NCI-H2107 treated with DMSO at 0.1 percent for 48 hours (cell line): ENCODE data around the gene EVI5L.

ENCODE experiments used
- DNase-seq: peaks from one replicate; lab custom pipeline; 2025; ENCODE audit not compliant: unreplicated experiment; lab: John Stamatoyannopoulos, UW

EVI5L gene

DNA sequence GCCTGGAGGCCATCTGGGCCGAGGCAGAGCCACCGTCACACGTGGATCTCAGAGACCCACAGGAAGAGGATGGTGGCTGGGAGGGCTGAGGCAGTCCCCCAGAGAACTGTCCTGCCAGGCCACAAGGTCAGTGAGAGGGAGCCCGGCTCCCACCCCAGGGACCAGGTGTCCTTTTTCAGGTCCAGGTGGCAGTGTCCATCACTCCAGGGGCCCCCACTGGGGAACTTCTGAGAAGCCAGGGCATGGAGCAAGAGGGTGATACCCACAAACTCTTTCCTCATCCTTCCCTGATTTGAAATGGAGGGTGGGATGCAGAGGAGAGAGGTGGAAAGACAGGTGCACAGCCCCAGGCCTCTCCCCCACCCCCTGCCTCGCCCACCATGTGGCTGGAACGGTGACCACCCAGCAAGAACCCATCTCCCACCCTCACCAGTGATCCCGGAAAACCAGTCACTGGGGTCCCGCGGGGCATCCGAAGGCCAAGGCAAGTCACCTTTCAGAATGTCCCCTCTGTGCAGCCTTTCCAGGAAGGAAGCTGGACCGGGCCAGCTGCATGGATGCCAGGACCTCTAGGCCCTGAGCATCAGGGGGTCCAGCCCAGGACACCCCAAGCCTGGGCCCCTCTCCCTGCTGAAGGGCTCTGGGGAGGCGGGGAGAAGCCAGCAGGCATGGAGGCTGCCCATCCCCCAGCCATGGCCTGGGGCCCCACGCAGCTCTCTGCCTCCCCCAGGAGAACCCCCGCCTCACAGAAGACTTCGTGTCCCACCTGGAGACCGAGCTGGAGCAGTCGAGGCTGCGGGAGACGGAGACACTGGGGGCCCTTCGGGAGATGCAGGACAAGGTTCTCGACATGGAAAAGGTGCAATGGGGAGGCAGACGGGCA lies 30.1 kb downstream of the EVI5L start:
- DNase-seq = no peak

DNA sequence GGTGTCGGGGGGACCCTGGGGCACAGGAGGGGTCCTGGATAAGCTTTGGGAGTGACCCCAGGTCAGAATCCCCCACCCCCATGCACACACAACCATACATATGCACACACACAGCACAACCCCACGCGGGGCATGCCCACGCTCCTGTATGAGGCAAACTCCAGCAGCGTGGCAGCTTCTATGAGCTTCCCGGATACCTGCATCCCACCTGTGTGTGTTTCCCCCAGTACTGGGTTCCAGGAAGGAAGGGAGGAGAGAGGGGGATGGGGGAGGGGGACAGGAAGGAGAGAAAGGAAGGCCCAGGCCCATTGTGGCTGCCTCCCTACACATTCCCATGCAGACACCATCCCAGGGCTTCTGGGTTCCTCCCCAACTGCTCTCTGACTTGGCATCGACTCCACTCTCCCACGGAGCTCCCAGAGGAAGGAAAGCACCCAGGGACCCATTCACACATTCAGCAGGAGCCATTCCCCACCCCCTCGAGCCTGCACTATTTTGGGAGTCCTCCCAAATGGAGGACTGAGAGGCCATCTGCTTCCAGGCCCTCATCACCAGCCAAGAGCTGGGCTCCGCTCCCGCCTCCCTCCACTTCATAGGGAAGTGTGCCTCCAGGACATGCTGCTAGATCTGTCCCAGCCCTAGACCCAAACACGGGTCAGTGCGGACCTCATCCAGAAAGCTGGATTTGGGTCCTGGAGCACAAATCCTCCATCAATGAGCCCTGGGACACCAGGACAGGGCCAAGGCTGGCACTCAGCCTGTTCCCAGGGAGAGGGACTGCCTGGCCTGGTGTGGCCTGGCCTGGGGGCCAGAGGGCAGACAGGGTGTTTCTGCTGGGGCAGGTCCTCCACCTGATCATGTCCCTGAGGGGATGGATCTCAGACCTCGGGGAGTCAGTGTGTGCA lies 30.9 kb downstream of the EVI5L start:
- no peak for DNase-seq

DNA sequence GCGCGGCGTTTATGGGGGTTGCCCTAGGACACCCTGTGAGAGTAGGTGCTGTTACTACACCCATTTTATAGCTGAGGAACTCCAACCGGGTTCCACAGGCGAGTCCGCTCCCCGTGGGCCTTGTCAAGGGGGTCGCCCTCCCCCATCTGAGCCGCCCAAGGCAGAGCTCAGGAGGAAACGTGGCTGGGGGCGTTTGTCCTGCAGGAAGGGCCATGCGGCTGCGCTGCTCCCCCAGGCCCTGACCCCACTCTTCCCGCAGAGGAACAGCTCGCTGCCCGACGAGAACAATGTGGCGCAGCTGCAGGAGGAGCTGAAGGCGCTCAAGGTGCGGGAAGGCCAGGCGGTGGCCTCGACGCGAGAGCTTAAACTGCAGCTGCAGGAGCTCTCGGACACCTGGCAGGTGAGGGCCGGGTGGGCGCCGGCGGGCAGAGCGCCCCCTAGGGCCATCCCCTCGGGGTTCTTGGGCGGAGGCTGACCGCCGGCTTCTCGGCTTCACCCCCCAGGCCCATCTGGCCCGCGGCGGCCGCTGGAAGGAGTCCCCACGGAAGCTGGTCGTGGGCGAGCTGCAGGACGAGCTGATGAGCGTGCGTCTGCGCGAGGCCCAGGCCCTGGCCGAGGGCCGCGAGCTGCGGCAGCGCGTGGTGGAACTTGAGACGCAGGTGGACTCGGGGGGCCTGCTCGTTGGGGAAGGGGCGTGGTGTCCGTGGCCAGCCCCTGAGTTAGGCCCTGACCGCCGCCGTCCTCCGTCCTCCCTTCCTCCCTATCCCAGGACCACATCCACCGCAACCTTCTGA lies 31.8 kb downstream of the EVI5L start:
- no peak for DNase-seq

DNA sequence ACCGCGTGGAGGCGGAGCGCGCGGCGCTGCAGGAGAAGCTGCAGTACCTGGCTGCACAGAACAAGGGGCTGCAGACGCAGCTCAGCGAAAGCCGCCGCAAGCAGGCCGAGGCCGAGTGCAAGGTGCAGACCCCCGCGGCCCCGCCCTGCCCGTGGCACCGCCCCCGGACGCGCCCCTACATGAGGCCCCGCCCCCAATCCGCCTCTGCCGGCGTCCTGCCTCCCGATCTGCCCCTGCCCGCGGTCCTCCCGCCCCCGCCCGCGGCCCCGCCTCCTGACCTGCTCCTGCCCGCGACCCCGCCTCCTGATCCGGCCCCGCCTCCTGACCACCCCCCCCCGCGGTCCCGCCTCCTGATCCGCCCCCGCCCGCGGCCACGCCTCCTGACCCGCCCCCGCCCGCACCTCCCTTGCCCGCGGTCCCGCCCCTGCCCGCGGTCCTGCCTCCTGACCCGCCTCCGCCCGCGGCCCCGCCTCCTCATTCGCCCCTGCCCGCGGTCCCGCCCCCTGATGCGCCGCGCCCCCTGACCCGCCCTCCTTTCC lies 32.5 kb downstream of the EVI5L start:
- DNase-seq = no peak

DNA sequence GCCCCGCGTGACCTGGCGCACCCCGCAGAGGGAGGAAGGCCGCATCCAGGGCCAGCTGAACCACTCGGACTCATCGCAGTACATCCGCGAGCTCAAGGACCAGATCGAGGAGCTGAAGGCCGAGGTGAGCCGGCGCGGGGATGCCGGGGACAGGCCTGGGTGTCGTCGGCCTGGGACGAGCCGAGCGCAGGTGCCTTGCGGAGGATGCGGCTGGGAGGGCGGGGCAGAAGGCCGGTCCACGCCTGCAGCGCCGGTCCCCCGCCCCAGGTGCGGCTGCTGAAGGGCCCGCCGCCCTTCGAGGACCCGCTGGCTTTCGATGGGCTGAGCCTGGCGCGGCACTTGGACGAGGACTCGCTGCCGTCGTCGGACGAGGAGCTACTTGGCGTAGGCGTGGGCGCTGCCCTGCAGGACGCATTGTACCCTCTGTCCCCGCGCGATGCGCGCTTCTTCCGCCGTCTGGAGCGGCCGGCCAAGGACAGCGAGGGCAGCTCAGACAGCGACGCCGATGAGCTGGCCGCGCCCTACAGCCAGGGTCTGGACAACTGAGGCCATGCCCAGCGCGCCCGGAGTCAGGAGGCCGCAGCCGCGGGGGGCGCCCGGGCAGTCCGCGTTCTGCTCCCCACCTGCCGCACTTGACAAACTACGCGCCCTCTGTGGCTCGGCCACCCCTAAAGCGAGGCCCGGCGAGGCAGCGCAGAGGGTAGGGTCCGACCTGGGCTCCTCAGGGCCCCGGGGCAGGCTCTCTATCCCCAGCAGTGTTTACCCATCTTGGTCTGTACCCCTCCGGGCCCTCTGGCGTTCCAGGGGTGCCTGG lies 33.3 kb downstream of the EVI5L start:
- DNase-seq = no peak

DNA sequence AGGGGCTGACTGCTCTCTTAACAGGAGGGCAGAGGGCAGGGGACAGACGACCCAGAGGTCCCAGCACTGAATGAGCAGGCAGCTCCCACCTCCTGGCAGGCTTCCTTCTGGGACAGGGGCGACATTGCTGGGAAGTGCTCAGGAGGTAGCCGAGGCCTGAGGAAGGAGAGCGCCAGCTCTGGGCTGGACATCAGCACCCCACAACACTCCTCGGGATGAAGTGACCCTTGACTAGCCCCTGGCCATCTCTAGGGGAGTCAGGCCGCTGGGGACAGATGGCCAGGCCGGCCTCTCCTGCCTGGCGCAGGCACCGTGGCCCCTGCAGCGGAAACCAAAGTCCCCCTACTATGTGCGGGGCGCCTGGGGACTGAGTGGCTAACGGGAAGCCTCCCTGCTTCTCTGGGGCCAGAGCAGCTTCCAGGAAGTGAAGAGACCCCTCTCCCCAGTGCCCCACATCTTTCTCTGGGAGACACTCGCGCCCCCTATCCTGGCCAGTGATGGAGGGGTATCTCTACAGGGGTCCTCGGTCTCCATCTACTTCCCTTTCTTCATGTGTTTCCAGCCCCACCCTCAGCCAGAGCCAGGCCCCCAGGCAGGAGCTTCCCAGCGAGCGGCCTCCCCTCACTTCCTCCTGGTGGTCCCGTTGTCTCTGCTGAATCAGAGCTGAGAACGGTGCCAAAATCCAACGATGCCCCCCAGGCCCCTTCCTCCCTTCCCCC lies 34.1 kb downstream of the EVI5L start:
- no peak for DNase-seq

DNA sequence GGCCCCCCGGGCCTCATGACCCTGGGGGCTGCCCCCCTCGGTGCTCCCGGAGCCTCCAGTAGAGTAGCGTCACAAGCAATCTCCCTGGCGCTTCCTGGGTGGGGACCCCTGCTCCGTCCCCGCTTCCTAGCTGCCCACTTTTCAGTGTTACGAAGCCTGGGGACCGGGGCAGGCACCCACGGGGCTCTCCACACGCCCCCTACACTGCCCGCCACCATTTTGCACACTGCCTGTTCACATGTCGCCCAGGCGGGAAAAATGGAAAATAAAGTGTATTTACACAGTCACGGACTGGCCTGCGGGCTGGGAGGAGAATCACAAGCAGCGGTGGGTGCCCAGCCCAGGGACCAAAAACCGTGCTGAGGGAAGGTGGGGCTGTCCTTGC lies 34.7 kb downstream of the EVI5L start:
- no peak for DNase-seq

DNA sequence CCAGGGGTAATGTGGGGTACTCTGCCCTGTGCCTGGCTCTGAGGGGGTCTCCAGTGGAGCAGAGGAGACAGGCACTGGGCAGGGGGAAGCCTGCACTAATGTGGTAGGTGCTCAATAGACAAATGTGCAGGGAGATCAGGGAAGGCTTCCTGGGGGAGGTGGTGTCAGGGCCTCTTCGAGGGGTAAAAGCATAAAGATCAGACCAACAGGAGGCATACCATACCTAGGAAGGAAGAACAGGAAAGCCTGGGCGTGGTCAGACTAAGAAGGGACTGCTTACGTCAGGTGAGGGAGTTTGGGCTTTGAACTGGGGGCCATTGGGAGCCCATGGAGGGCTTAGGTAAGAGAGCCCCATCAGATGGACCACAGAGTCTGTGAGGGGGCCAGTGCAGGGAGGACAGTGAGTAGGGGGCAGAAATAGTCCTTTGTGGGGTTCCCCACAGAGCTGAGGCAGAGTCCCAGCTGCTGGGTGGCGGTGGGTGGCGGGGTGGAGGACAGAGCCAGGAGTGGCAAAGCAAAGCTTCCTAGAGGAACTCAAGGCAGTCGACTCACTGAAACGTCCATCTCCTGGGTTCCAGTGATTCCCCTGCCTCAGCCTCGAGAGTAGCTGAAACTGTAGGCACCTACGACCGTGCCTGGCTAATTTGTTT lies 35.4 kb downstream of the EVI5L start:
- DNase-seq = no peak

DNA sequence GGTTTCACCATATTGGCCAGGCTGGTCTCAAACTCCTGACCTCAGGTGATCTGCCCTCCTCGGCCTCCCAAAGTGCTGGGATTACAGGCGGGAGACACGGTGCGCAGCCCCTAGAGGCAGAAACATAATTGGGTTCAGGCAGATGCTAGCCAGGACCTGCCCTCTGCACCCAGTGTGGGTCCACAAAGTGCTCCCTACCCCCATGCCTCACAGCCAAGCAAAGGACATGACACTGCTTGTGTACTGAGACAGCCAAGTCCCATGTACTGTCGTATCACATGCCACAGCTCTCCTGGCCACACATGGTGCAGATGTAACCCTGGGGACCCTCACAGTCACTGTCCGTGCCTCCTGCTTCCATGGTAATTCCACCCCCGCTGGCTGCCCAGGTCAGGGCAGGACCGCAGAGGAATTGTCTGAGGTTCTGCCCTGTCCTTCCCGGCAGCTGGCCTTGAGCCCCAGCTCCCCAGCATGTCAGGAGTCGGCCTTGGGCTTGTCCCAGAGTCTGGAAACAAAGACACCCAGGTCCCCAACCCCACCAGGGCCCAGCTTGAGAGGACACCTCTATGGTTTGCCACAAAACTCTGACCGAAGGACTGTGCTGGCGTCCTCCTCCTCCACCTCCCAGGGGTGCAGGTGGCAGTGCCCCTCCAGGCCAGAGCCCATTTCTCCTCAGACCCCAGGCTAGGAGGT lies 36.5 kb downstream of the EVI5L start:
- DNase-seq = no peak

DNA sequence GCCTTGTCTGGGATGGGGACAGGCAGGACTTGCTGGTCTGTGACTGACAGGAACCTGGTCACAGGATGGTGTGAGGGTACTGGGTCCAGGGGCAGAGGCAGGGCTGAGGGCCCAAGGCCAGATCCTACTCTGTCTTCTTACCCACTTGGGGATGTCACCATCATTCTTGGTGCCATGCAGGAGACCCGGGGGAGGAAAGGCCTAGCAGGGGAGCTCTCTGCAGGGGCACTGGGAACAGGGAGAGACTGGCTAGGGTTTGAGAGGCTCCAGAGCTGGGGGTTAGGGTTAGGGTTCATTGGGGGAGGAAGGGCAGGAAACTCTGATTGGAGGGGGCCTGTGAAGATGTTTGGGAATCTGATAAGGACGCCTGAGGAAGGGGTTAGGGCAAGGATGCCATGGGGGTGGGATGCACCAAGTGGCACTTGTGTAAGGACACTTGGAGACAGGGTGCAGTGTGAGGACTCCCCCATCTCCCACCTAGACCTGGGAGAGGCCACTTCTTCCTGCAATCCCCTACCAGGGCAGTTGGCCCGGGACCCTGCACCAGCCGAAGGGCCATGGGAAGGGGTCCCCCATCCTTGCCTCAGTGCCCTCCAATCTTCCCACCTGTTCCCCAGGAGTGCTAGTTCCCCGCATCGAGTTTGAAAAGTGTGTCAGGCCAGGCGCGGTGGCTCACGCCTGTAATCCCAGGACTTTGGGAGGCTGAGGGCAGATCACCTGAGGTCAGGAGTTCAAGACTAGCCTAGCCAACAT lies 37.2 kb downstream of the EVI5L start:
- DNase-seq = no peak

DNA sequence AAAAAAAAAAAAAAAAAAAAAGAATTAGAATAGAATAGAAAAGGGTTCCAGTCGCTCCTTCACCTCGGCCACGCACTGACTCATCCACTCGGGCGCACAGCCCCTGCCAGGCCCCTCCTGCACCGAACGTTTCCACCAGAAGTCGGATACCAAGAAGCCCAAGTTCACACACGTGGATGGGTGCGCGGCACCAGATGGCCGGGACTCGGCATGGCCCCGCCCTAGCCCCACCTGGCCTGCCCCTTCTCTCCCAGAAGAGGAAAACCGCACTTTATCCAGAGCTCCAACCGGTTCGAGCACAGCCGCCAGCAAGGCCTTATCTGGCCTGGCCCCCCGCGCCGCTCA lies 38.3 kb downstream of the EVI5L start:
- no peak for DNase-seq

DNA sequence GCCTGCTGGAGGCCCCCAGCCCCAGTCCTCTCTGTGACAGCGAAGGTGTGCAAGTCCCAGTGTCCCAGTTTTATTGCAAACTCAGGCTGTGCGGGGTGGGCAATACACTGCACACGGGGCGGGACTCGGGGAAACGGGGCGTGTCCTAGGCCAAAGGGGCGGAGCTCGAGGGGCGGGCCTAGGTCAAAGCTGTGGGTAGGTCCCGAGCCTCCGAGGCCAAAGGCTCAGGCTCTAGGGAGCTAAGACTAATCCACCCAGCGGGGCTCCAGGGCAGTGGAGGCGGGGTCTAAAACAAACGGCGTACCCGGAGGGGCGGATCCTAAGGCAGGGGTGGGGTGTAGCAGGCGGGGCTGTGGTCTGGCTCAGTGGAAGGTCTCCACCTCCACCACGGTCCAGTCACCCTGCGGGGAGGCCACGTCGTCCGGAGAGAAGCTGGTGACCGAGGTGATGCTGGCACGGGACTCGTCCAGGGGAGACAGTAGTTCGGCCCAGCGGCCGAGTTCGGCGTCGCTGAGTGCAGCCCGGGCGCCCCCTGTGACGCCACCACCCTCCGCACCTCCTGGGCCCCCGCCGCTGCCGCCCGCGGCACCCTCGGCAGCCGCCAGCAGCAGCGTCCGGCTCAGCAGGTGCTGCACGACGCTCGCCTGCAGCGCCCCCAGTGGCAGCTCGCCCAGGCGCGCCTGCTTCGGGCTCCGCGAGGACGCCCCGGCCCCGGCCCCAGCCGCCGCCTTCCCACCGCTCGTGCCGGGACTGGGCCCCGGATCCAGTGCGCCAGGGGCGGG lies 38.8 kb downstream of the EVI5L start:
- no peak for DNase-seq

DNA sequence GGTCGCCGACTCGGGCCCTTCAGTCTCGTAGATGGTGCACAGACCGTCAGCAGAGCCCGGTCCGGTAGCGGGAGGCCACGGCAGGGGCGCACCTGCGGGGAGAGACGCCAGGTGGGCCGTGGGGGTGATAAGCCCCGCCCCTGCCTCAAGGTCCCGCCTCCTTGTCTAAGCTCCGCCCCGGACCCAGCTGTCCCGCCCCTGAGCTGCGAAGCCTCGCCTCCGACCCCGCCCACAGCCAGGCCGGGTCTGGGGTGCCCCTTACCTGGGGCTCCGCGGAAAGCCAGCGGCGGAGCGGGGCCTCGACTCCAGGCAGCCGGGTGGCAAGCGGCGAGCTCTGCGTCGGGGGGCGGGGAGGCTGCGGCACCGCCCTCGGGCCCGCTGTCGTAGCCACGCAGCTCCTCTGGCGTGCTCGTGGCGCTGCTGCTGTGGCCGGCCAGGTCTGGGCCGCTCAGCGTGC lies 39.5 kb downstream of the EVI5L start:
- no peak for DNase-seq

DNA sequence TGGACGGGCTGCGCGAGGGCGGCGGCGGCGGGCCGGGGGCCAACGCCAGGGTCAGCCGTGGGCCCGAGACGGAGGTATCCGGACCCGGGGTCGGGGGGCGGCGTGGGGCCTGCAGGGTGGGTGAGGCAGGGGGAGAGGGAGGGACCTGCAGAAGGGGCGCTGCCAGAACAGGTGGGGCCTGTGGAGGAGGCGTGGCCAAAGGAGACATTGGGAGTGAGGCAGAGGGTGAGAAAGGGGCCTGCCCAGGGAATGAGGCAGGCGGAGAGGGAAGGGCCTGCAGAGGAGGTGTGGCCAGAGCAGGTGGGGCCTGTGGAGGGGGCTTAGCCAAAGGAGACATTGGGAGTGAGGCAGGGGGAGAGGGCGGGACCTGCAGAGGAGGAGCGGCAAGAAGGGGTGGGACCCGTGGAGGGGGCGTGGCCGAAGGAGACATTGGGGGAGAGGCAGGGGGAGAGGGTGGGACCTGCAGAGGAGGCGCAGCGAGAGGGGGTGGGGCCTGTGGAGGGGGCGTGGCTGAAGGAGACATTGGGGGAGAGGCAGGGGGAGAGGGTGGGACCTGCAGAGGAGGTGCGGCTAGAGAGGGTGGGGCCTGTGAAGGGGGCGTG lies 40.0 kb downstream of the EVI5L start:
- no peak for DNase-seq

DNA sequence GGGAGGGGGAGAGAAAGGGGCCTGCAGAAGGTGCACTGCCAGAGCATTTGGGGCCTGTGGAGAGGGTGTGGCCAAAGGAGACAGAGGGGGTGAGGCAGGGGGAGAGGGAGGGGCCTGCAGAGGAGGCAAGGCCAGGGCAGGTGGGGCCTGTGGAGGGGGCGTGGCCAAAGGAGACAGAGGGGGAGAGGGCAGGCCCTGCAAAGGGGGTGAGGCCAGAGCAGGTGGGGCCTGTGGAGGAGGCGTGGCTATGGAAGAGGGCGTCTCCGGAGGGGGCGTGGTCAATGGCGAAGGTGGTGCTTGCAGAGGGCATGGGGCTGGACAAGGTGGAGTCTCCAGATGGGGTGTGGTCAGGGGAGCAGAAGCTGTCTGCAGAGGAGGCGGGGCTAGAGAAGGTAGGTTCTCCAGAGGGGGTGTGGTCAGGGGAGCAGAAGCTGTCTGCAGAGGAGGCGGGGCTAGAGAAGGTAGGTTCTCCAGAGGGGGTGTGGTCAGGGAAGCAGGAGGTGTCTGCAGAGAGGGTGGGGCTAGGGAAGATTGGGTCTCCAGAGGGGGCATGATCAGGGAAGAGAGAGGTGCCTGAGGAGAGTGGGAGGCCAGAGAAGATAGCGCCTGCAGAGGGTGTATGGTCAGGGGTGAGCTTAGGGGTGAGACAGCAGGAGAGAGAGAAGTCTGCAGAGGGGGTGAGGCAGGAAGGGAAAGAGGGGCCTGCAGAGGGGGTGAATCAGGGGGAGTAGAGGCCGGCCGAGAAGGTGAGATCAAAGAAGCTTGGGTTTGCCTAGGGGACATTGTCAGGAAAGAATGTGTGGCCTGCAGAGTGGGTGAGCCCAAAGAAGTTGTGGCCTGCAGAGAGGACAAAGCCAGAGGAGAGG lies 40.8 kb downstream of the EVI5L start:
- DNase-seq = no peak
